Memory B cell (primary cell): ENCODE results near the gene KCNMB4.
A peak's percentile ranks its signal among the peaks of the same experiment; 100 is the strongest.

Experiments
- ATAC-seq: fragments of 150-1000 bp; cut with Tn5 transposase; 2 replicates; pipeline ENCODE4 v1.10.0; 2021; ENCODE audit warnings: low read depth, mild to moderate bottlenecking, moderate library complexity
- DNase-seq, 2 donors: peaks; one replicate each; pipeline ENCODE4 v3.0.0; 2022; ENCODE audit warnings: low spot score in 2 of 2
- H3K27ac Mint-ChIP-seq: one replicate; pipeline ENCODE4 v1.8.0; 2022; ENCODE audit warnings: mild to moderate bottlenecking, moderate library complexity, mixed read lengths
- H3K27me3 Mint-ChIP-seq: one replicate; pipeline ENCODE4 v1.8.0; 2022; ENCODE audit warnings: mixed read lengths
- H3K36me3 Mint-ChIP-seq: one replicate; pipeline ENCODE4 v1.8.0; 2022; ENCODE audit warnings: mild to moderate bottlenecking, mixed read lengths
- H3K4me1 Mint-ChIP-seq: one replicate; pipeline ENCODE4 v1.8.0; 2022; ENCODE audit warnings: mixed read lengths
- H3K4me3 Mint-ChIP-seq: one replicate; pipeline ENCODE4 v1.8.0; 2022; ENCODE audit warnings: mild to moderate bottlenecking, moderate library complexity, mixed read lengths
- H3K9me3 Mint-ChIP-seq: one replicate; pipeline ENCODE4 v1.8.0; 2022; ENCODE audit warnings: mixed read lengths

Gene KCNMB4

GRCh38 chr12:70430400-70430799 lies 64.3 kb downstream of the KCNMB4 start:
- Mint-ChIP-seq H3K4me3 (no peak overlapping the region), H3K4me1 (no peaks in the 10 kb centered on the region), H3K27ac (no peak overlapping the region), H3K9me3 (peaks cover under 1% of the 10 kb centered on the region), H3K27me3 (no peaks in the 10 kb centered on the region), H3K36me3 (peaks cover under 1% of the 10 kb centered on the region)
- ATAC-seq (no peak), DNase-seq (no peak)

GRCh38 chr12:70436836-70437235 lies 70.7 kb downstream of the KCNMB4 start:
- H3K4me1 Mint-ChIP-seq, result no peaks in the 10 kb centered on the region
- H3K9me3 Mint-ChIP-seq, result peaks cover 2% of the 10 kb centered on the region
- peaks cover 3% of the 10 kb centered on the region for H3K27me3 Mint-ChIP-seq
- no peak overlapping the region for H3K27ac Mint-ChIP-seq
- H3K36me3 Mint-ChIP-seq, result peaks cover 2% of the 10 kb centered on the region
- no peak for DNase-seq
- no peak overlapping the region for H3K4me3 Mint-ChIP-seq
- ATAC-seq, result no peak

- no peak for ATAC-seq
- Mint-ChIP-seq H3K27ac (no peak overlapping the region), H3K36me3 (no peaks in the 10 kb centered on the region), H3K4me1 (no peaks in the 10 kb centered on the region), H3K9me3 (no peaks in the 10 kb centered on the region), H3K27me3 (peaks cover 2% of the 10 kb centered on the region), H3K4me3 (no peak overlapping the region)
- DNase-seq, result no peak
These were observed 77.1 kb downstream of the KCNMB4 start for GRCh38 chr12:70443062-70443673.

- H3K27me3 Mint-ChIP-seq, result no peaks in the 10 kb centered on the region
- no peak for DNase-seq
- no peak overlapping the region for H3K27ac Mint-ChIP-seq
- H3K4me1 Mint-ChIP-seq, result no peaks in the 10 kb centered on the region
- no peaks in the 10 kb centered on the region for H3K9me3 Mint-ChIP-seq
- peaks cover 1% of the 10 kb centered on the region for H3K36me3 Mint-ChIP-seq
- ATAC-seq, result no peak
- H3K4me3 Mint-ChIP-seq, result no peak overlapping the region
These were observed 78.8 kb downstream of the KCNMB4 start for GRCh38 chr12:70444903-70445302.

GRCh38 chr12:70448371-70448770 lies 82.3 kb downstream of the KCNMB4 start:
- Mint-ChIP-seq H3K27me3 (no peaks in the 10 kb centered on the region), H3K4me3 (no peak overlapping the region), H3K4me1 (no peaks in the 10 kb centered on the region), H3K27ac (no peak overlapping the region), H3K36me3 (peaks cover 2% of the 10 kb centered on the region), H3K9me3 (peaks cover 1% of the 10 kb centered on the region)
- ATAC-seq (no peak), DNase-seq (no peak)

GRCh38 chr12:70449074-70449752 lies 83.1 kb downstream of the KCNMB4 start:
- Mint-ChIP-seq H3K4me1 (no peaks in the 10 kb centered on the region), H3K9me3 (peaks cover 1% of the 10 kb centered on the region), H3K36me3 (peaks cover 2% of the 10 kb centered on the region), H3K27ac (no peak overlapping the region), H3K27me3 (no peaks in the 10 kb centered on the region), H3K4me3 (no peak overlapping the region)
- ATAC-seq, result no peak
- DNase-seq, result no peak

GRCh38 chr12:70449753-70450341 lies 83.8 kb downstream of the KCNMB4 start:
- no peak for DNase-seq
- Mint-ChIP-seq H3K9me3 (peaks cover 1% of the 10 kb centered on the region), H3K36me3 (peaks cover 2% of the 10 kb centered on the region), H3K4me1 (no peaks in the 10 kb centered on the region), H3K27me3 (no peaks in the 10 kb centered on the region), H3K4me3 (no peak overlapping the region), H3K27ac (no peak overlapping the region)
- ATAC-seq, result no peak

- Mint-ChIP-seq H3K4me3 (no peak overlapping the region), H3K4me1 (no peaks in the 10 kb centered on the region), H3K9me3 (peaks cover 4% of the 10 kb centered on the region), H3K36me3 (peaks cover 4% of the 10 kb centered on the region), H3K27ac (no peak overlapping the region), H3K27me3 (peaks cover 2% of the 10 kb centered on the region)
- no peak for DNase-seq
- ATAC-seq, result no peak
These were observed 85.4 kb downstream of the KCNMB4 start for GRCh38 chr12:70451528-70451927.

GRCh38 chr12:70456953-70457352 lies 90.9 kb downstream of the KCNMB4 start:
- peaks cover 9% of the 10 kb centered on the region for H3K36me3 Mint-ChIP-seq
- no peak overlapping the region for H3K4me3 Mint-ChIP-seq
- DNase-seq, result no peak
- H3K27ac Mint-ChIP-seq, result no peak overlapping the region
- ATAC-seq, result no peak
- peaks cover 7% of the 10 kb centered on the region for H3K4me1 Mint-ChIP-seq
- H3K9me3 Mint-ChIP-seq, result peaks cover 9% of the 10 kb centered on the region
- H3K27me3 Mint-ChIP-seq, result peaks cover 2% of the 10 kb centered on the region

- peak overlapping the region; percentile 49 for H3K27ac Mint-ChIP-seq
- H3K9me3 Mint-ChIP-seq, result peaks cover 12% of the 10 kb centered on the region
- ATAC-seq (peak; percentile 75), DNase-seq (no peak)
- peaks cover 11% of the 10 kb centered on the region for H3K36me3 Mint-ChIP-seq
- peaks cover 7% of the 10 kb centered on the region for H3K4me1 Mint-ChIP-seq
- no peak overlapping the region for H3K4me3 Mint-ChIP-seq
- H3K27me3 Mint-ChIP-seq, result peaks cover 2% of the 10 kb centered on the region
These were observed 93.7 kb downstream of the KCNMB4 start for GRCh38 chr12:70459786-70460185.

GRCh38 chr12:70463997-70464396 lies 97.9 kb downstream of the KCNMB4 start:
- H3K4me1 Mint-ChIP-seq, result peaks cover 16% of the 10 kb centered on the region
- H3K27ac Mint-ChIP-seq, result no peak overlapping the region
- no peaks in the 10 kb centered on the region for H3K27me3 Mint-ChIP-seq
- no peak overlapping the region for H3K4me3 Mint-ChIP-seq
- peaks cover 8% of the 10 kb centered on the region for H3K9me3 Mint-ChIP-seq
- no peak for ATAC-seq
- no peak for DNase-seq
- H3K36me3 Mint-ChIP-seq, result peaks cover 6% of the 10 kb centered on the region

GRCh38 chr12:70466753-70467152 lies 100.7 kb downstream of the KCNMB4 start:
- ATAC-seq, result no peak
- H3K36me3 Mint-ChIP-seq, result peaks cover 2% of the 10 kb centered on the region
- peaks cover 3% of the 10 kb centered on the region for H3K9me3 Mint-ChIP-seq
- H3K27me3 Mint-ChIP-seq, result no peaks in the 10 kb centered on the region
- peaks cover 9% of the 10 kb centered on the region for H3K4me1 Mint-ChIP-seq
- H3K27ac Mint-ChIP-seq, result no peak overlapping the region
- DNase-seq, result no peak
- H3K4me3 Mint-ChIP-seq, result no peak overlapping the region

GRCh38 chr12:70467476-70467875 lies 101.4 kb downstream of the KCNMB4 start:
- peak overlapping the region; percentile 86 for H3K4me3 Mint-ChIP-seq
- H3K9me3 Mint-ChIP-seq, result peaks cover 3% of the 10 kb centered on the region

GRCh38 chr12:70467918-70468733 lies 102.0 kb downstream of the KCNMB4 start:
- H3K4me3 Mint-ChIP-seq, result peak overlapping the region; percentile 86
- H3K27ac Mint-ChIP-seq, result peak overlapping the region; percentile 83
- H3K9me3 Mint-ChIP-seq, result peaks cover 3% of the 10 kb centered on the region
- DNase-seq, result no peak
- ATAC-seq, result peak; percentile 46
- H3K4me1 Mint-ChIP-seq, result peaks cover 14% of the 10 kb centered on the region
- peaks cover 2% of the 10 kb centered on the region for H3K36me3 Mint-ChIP-seq
- H3K27me3 Mint-ChIP-seq, result no peaks in the 10 kb centered on the region

More at GRCh38 chr12:70467476-70467875, 101.4 kb downstream of the KCNMB4 start:
- peaks cover 11% of the 10 kb centered on the region for H3K4me1 Mint-ChIP-seq
- no peaks in the 10 kb centered on the region for H3K27me3 Mint-ChIP-seq
- ATAC-seq, result no peak
- H3K27ac Mint-ChIP-seq, result peak overlapping the region; percentile 83
- peaks cover 2% of the 10 kb centered on the region for H3K36me3 Mint-ChIP-seq
- no peak for DNase-seq
